ENCODE measurements around the gene GTSE1. TPM values are rescaled to one million over a fixed set of nuclear protein-coding genes. Genes with fewer than 3 reads are reported as not detected.

Gene GTSE1
- total and polyA plus RNA-seq, 4 donors, result 0.55 to 1.5 (median 0.91) TPM

DNA sequence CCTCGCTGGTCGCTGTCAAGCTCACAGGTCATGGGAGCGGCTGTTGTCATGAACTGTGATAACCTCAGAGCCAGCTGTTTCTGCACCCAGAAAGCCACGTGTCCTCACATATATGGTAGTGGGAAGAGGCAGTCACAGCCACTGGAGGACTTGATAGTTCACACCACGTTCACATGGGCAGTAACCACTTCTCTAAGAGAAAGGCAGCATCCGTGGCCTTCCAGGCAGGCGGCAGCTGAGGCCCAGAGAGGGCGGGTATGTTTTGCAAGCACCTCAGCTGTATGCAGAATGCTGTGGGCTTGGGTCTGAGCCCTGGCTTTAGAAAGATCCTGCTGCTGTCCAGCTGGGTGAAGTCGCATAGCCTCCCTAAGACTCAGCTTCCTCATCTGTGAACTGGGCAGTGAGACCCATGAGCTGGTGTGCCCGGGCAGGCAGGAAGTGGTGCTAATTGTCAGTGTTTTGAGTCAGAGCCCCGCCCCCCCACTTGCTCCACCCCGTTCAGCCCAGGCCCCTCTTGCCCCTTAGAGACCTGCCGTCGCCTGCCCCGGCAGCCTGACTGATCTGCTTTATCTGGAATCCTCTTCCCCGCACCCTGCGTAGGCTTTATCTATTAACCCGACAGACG is 15.6 kb upstream of the GTSE1 start:
- peaks cover 0 to 19% of the 10 kb centered on the region in 2 donors for H3K36me3 ChIP-seq (ENCODE audit: control insufficient read depth in 1 of 2, insufficient read depth in 2 of 2, low read length in 1 of 2)
- WGBS, 2 donors, result 82 to 85% methylated on average over 19 of the region's 19 CpGs
- H3K9me3 ChIP-seq (ENCODE audit: control insufficient read depth, low read length), result no peaks in the 10 kb centered on the region
- no peak overlapping the region for H3K4me3 ChIP-seq (ENCODE audit: low read length in 2 of 2)
- H3K4me1 ChIP-seq (ENCODE audit: control insufficient read depth in 1 of 2, insufficient read depth in 2 of 2, low read length in 2 of 2), result no peaks in the 10 kb centered on the region
- intact Hi-C loops (cut with DNase I), result no loop called here
- DNase-seq (peak in 1 of 2 donors; percentile 42), ATAC-seq (ENCODE audit: low FRiP score) (no peak)
- no peaks in the 10 kb centered on the region for H3K27me3 ChIP-seq (ENCODE audit: control insufficient read depth in 1 of 2, insufficient read depth in 2 of 2, low read length in 1 of 2)
- H3K27ac ChIP-seq (ENCODE audit: low read depth in 1 of 2, low read length in 2 of 2), result no peak overlapping the region

DNA sequence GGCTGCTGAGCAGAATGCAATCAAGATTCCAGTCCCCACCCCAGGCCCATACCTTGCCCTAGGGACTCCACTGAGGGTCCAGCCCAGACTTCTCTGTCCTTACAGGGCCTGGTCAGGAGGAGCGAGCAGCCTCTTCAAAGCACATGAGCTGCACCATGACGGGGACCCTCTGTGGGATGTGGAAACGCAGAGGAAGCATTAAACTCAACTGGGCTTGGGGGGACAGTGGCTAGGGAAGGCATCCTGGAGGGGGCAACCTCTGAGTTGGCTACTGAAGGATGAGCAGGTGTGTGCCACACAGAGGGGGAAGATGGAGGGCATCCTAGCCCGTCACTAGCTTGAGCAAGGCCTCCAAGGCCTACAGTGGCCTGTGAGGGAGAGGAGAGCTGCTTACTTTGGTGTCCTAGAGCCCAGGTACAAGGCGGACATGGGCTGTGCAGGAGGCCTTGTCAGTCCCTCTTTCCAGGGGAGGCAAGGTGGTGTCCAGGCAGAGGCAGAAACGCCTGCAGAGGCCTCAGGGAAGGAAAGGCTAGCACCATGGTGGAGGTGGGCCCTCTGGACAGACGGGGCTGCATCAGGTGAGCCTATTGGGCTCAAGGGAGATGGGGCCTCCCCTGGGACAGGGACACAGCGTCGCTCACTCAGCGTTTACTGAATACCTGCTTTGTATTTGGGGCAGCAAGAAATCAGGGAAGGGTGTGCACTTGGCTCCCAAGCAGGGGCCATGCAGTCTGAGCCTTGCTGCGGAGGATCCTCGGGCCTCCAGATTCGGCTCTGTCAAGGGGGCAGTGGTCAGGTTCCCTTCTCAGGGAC is 14.6 kb upstream of the GTSE1 start:
- intact Hi-C loops (cut with DNase I), result no loop called here
- 94% methylated on average over 13 of the region's 13 CpGs for WGBS, 2 donors
- DNase-seq (no peak), ATAC-seq (ENCODE audit: low FRiP score) (no peak)
- no peaks in the 10 kb centered on the region for H3K27me3 ChIP-seq (ENCODE audit: control insufficient read depth in 1 of 2, insufficient read depth in 2 of 2, low read length in 1 of 2)
- no peak overlapping the region for H3K27ac ChIP-seq (ENCODE audit: low read depth in 1 of 2, low read length in 2 of 2)
- H3K4me1 ChIP-seq (ENCODE audit: control insufficient read depth in 1 of 2, insufficient read depth in 2 of 2, low read length in 2 of 2), result no peaks in the 10 kb centered on the region
- peaks cover 0 to 19% of the 10 kb centered on the region in 2 donors for H3K36me3 ChIP-seq (ENCODE audit: control insufficient read depth in 1 of 2, insufficient read depth in 2 of 2, low read length in 1 of 2)
- H3K9me3 ChIP-seq (ENCODE audit: control insufficient read depth, low read length), result no peaks in the 10 kb centered on the region
- no peak overlapping the region for H3K4me3 ChIP-seq (ENCODE audit: low read length in 2 of 2)

DNA sequence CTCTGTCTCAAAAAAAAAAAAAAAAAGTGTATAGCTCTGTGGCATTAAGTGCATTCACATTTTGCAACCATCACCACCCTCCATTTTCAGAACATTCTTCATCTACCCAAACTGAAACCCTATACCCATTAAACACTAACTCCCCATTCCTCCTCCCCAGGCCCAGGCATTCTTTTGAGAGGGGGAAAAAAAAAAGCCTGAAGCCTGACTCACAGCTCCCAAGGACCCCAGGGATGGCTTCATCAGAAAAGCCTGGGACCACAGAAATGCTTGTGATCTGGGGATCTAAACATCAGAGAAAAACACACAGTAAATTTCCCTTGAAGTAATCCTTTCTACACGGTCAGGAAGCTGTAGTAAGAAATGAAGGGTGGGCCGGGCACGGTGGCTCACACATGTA is 10.7 kb upstream of the GTSE1 start:
- Histone ChIP-seq H3K27me3 (ENCODE audit: control insufficient read depth in 1 of 2, insufficient read depth in 2 of 2, low read length in 1 of 2) (no peaks in the 10 kb centered on the region), H3K4me1 (ENCODE audit: control insufficient read depth in 1 of 2, insufficient read depth in 2 of 2, low read length in 2 of 2) (no peaks in the 10 kb centered on the region), H3K9me3 (ENCODE audit: control insufficient read depth, low read length) (no peaks in the 10 kb centered on the region), H3K36me3 (ENCODE audit: control insufficient read depth in 1 of 2, insufficient read depth in 2 of 2, low read length in 1 of 2) (peaks cover 0 to 7% of the 10 kb centered on the region in 2 donors), H3K27ac (ENCODE audit: low read depth in 1 of 2, low read length in 2 of 2) (no peak overlapping the region), H3K4me3 (ENCODE audit: low read length in 2 of 2) (no peak overlapping the region)
- intact Hi-C loops (cut with DNase I), result no loop called here
- ATAC-seq (ENCODE audit: low FRiP score), result no peak
- DNase-seq, result no peak
- WGBS, 2 donors, result 90 to 93% methylated on average over 3 of the region's 3 CpGs

DNA sequence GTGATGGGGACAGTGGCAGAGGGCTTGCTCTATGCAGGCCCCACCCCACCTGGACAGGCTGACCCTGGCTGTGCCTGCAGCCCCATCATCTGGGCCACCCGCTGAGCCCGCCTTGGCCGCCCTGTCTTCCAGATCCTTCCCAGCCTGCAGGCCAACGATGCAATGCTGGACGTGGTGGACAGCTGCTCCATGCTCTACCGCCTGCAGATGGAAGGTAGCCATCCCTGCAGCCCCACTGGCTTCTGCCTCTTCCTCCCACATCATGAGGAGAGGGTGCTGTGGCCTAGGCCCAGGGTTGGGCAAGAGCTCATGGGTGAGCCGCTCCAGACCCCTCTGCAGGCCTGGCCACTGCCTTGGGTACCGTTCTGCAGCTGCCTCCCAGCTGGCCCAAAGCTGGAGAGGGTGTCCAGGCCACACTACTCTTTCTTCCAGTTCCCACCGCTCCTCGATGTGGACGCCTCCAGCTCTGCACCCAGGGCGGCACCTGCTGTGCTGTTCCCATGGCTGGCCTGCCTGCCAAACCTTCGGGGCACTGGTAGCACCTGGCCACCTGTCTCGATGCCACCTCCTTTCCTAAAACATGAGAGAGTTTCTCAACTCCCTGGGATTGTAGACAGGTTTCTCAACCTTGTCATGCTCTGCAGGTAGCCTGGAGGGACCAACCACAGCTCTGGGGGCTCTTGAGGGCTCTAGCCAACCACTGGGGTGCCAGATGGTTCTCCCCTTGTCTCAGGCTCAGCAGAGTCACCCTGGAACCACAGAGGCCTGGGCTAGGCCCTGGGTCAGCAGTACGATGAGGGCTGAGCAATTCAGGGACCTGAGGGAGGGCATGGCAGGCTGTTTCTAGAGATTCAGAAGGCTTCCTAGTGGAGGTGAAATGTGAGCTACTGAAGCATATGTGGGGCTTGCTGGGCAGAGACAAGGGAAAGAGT is 9.5 kb upstream of the GTSE1 start:
- DNase-seq (peak in 1 of 2 donors; percentile 59), ATAC-seq (ENCODE audit: low FRiP score) (no peak)
- WGBS, 2 donors, result 91 to 95% methylated on average over 15 of the region's 15 CpGs
- H3K9me3 ChIP-seq (ENCODE audit: control insufficient read depth, low read length), result no peaks in the 10 kb centered on the region
- no peaks in the 10 kb centered on the region for H3K4me1 ChIP-seq (ENCODE audit: control insufficient read depth in 1 of 2, insufficient read depth in 2 of 2, low read length in 2 of 2)
- no peak overlapping the region for H3K4me3 ChIP-seq (ENCODE audit: low read length in 2 of 2)
- H3K27me3 ChIP-seq (ENCODE audit: control insufficient read depth in 1 of 2, insufficient read depth in 2 of 2, low read length in 1 of 2), result no peaks in the 10 kb centered on the region
- intact Hi-C loops (cut with DNase I), result no loop called here
- H3K36me3 ChIP-seq (ENCODE audit: control insufficient read depth in 1 of 2, insufficient read depth in 2 of 2, low read length in 1 of 2), result peaks cover 0 to 4% of the 10 kb centered on the region in 2 donors
- no peak overlapping the region for H3K27ac ChIP-seq (ENCODE audit: low read depth in 1 of 2, low read length in 2 of 2)

DNA sequence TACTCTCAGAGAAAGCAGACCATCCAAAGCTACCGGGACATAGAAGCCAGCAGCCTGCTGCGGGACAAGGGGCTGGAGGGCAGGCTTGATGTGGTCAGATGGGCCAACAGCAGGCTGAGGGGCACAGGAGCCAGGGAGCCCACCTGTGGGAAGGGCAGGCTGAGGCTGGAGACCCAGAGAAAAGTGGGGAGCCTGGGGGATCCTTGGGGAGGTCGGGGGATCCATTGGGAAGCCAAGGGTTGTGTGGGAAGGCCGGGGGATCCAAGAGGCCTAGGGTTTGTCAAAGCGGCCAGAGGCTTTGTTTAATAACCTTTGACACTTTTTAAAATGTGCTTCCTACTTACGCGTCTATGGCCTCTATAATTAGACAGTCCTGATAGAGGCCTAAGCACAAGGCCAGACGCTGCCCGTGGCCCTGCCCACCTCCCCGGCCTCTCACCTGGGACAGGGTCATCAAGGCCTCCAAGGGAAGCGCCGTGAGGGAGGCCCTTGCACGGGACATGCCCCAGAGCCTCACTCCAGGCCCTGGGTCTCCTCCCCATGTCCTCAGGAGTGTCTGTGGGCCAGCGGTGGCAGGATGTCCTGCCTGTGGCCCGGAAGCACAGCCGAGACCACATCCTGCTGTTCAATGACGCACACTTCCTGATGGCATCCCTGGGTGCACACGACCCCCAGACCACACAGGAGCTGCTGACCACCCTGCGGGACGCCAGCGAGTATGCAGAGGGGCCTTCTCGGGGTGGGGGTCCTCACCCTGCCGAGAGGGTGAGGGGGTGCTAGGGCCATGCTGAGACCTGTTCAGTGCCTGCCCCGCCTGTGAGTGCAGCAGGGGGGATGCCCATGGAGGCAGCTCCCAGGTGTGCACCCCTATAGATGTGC is 8.6 kb upstream of the GTSE1 start:
- ATAC-seq (ENCODE audit: low FRiP score) (no peak), DNase-seq (peak; percentile 76 to 78)
- peaks cover 0 to 3% of the 10 kb centered on the region in 2 donors for H3K36me3 ChIP-seq (ENCODE audit: control insufficient read depth in 1 of 2, insufficient read depth in 2 of 2, low read length in 1 of 2)
- WGBS, 2 donors, result 80 to 84% methylated on average over 24 of the region's 24 CpGs
- intact Hi-C loops (cut with DNase I), result no loop called here
- no peak overlapping the region for H3K4me3 ChIP-seq (ENCODE audit: low read length in 2 of 2)
- H3K4me1 ChIP-seq (ENCODE audit: control insufficient read depth in 1 of 2, insufficient read depth in 2 of 2, low read length in 2 of 2), result no peaks in the 10 kb centered on the region
- H3K27me3 ChIP-seq (ENCODE audit: control insufficient read depth in 1 of 2, insufficient read depth in 2 of 2, low read length in 1 of 2), result no peaks in the 10 kb centered on the region
- no peaks in the 10 kb centered on the region for H3K9me3 ChIP-seq (ENCODE audit: control insufficient read depth, low read length)
- H3K27ac ChIP-seq (ENCODE audit: low read depth in 1 of 2, low read length in 2 of 2), result no peak overlapping the region

DNA sequence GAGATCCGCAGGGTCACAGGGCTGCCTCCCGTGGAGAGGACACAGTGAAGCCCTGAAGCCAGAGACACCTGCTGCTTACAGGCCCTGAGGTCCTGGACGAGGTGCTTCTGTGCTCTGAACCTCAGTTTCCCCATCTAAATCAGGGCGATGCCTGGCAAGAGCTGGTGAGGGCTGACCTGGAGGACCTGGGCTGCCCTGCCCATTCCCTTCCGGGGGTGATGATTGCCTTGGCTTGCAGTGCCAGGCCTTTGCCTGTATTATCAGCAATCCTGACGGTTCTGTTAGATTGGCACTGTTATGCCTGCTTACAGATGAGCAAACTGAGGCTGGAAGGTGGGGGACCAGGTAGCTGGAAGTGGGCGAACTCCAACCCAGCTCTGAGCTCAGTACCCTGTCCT is 7.8 kb upstream of the GTSE1 start:
- intact Hi-C loops (cut with DNase I), result no loop called here
- Histone ChIP-seq H3K27ac (ENCODE audit: low read depth in 1 of 2, low read length in 2 of 2) (no peak overlapping the region), H3K4me1 (ENCODE audit: control insufficient read depth in 1 of 2, insufficient read depth in 2 of 2, low read length in 2 of 2) (no peaks in the 10 kb centered on the region), H3K36me3 (ENCODE audit: control insufficient read depth in 1 of 2, insufficient read depth in 2 of 2, low read length in 1 of 2) (peaks cover 0 to 3% of the 10 kb centered on the region in 2 donors), H3K9me3 (ENCODE audit: control insufficient read depth, low read length) (no peaks in the 10 kb centered on the region), H3K4me3 (ENCODE audit: low read length in 2 of 2) (no peak overlapping the region), H3K27me3 (ENCODE audit: control insufficient read depth in 1 of 2, insufficient read depth in 2 of 2, low read length in 1 of 2) (no peaks in the 10 kb centered on the region)
- DNase-seq (peak in 1 of 2 donors; percentile 37), ATAC-seq (ENCODE audit: low FRiP score) (no peak)
- WGBS, 2 donors, result 83 to 90% methylated on average over 7 of the region's 7 CpGs

DNA sequence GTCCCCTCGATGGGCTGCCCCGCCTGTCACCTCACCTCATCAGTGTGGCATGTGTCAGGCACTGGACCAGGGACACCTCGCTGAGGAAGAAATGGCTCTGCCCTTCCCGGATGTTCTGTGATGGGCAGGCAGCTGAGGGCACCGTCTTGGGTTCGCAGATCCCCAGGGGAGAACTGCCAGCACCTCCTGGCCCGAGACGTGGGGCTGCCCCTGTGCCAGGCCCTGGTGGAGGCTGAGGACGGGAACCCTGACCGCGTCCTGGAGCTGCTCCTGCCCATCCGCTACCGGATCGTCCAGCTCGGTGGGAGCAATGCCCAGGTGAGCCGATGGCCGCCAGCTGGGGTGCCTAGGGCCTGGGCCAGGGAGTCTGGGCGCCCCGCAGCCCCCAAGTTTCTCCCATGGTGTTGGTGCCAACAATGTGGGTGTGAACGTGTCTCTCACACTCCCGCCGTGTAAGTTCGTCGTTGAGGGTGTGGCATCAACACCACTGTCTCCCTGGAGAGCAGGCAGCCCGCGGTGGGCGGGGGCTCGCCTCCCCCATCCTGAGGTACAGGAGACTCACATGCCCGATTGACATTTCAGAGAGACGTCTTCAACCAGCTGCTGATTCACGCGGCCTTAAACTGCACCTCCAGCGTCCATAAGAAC is 7.3 kb upstream of the GTSE1 start:
- DNase-seq, result peak in 1 of 2 donors; percentile 73
- Histone ChIP-seq H3K27me3 (ENCODE audit: control insufficient read depth in 1 of 2, insufficient read depth in 2 of 2, low read length in 1 of 2) (no peaks in the 10 kb centered on the region), H3K36me3 (ENCODE audit: control insufficient read depth in 1 of 2, insufficient read depth in 2 of 2, low read length in 1 of 2) (peaks cover 0 to 3% of the 10 kb centered on the region in 2 donors), H3K9me3 (ENCODE audit: control insufficient read depth, low read length) (no peaks in the 10 kb centered on the region), H3K4me1 (ENCODE audit: control insufficient read depth in 1 of 2, insufficient read depth in 2 of 2, low read length in 2 of 2) (no peaks in the 10 kb centered on the region), H3K4me3 (ENCODE audit: low read length in 2 of 2) (no peak overlapping the region), H3K27ac (ENCODE audit: low read depth in 1 of 2, low read length in 2 of 2) (no peak overlapping the region)
- no peak for ATAC-seq (ENCODE audit: low FRiP score)
- intact Hi-C loops (cut with DNase I), result no loop called here
- WGBS, 2 donors, result 87 to 88% methylated on average over 33 of the region's 33 CpGs
